GM13976 (cell line): ENCODE results near the gene JOSD2.

Source experiments
- DNase-seq: peaks from one replicate; pipeline ENCODE4 v3.0.0; 2012; ENCODE audit warnings: low spot score
- CTCF ChIP-seq: IDR thresholded peaks from 2 replicates; pipeline ENCODE4 v1.5.1; 2012; ENCODE audit warnings: borderline replicate concordance, mild to moderate bottlenecking; ENCODE audit not compliant: insufficient read depth; ENCODE audit errors: extremely low read depth, missing control alignments, control extremely low read depth
- in situ Hi-C: fragments of 300-500 bp; cut with MboI; formaldehyde crosslinking; loops from one replicate; pipeline ENCODE4 v1.12.0; 2022; ENCODE audit warnings: low sequenced_read_pairs, mixed read lengths, inconsistent platforms; ENCODE audit not compliant: unreplicated experiment

JOSD2 gene

GRCh38 chr19:50467566-50467965 lies 43.4 kb downstream of the JOSD2 start:
- in situ Hi-C loops, result no loop called here
- no peak for TF ChIP-seq CTCF
- no peak for DNase-seq

DNA sequence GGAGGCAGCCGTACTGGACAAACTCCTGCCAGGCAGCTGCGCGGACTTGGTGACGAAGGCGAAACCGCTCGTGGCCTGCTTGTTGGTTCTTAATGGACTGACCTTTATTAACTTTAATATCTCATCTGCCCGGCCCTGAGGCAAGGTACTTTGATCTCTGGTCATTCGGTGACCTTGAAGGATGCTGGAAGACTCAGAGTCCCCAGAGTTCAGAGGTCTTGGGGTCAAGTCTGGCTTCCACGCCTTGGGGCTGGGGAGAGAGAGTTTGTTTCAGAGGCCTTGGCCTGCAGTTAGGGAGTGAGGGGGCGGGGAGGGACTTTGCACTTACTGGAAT lies 44.3 kb downstream of the JOSD2 start:
- DNase-seq, result no peak
- in situ Hi-C loops, result no loop called here
- no peak for TF ChIP-seq CTCF

DNA sequence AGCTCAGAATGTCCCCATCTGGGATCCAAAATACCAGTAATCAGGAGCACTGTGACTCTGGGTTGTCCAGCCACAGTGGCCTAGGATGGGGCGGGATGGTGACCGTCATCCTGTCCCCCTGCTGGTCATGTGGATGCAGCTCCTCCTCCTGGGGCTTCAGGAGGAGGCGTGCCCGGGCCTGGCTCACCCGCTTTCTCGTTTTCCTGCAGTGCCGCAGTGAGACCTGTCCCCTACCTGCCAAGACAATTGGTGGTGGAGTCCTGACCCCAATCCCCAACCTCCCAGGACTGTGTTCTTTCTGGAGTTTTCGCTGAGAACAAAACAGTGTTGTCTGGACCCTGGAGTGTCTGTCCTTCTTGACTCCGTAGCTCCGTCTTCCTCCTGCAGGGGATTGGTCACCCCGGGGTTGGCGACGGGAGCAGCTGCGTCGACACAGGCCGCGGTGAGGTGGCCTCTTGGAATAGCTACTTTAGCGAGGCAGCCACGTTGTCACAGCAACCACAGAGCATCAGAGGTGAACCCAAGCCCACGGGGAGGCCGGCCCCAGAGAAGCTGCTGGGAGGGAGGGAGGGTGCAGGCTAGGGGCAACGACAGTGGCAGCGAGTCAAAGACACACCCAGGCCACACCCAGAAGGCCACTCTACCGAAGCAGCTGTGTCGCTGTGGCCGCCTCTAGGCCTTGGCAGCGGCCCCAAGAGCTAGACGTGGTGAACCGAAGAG lies 44.8 kb downstream of the JOSD2 start:
- in situ Hi-C loops, result no loop called here
- TF ChIP-seq CTCF, result no peak
- DNase-seq, result no peak

DNA sequence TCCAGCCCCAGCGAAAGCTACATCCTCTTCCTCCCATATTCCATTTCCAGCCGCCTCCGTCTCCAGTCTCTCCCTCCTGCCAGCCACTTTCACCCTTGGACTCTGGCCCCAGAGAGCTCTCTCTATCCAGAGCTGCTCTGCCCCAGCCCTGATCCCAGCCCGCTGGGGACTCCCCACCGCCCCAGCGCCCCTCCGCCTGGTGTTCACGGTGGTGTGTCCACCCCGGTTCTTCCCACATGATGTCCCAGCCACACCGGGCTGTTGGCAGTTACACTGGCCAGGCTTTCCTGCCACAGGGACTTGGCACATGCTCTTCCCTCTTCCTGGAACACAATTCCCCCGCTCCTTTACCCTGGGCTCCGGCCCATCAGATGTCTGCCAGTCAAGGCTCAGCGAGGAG lies 46.0 kb downstream of the JOSD2 start:
- TF ChIP-seq CTCF, result no peak
- in situ Hi-C loops, result loop anchor here (5.0 kb wide), 1 partner anchor 93 kb away; no protein-coding TSS in a partner anchor
- DNase-seq, result no peak

- in situ Hi-C loops, result loop anchor here (5.0 kb wide), 1 partner anchor 92 kb away; no protein-coding TSS in a partner anchor
- no peak for TF ChIP-seq CTCF
- DNase-seq, result no peak
Observed at GRCh38 chr19:50464348-50464747, 46.6 kb downstream of the JOSD2 start.

DNA sequence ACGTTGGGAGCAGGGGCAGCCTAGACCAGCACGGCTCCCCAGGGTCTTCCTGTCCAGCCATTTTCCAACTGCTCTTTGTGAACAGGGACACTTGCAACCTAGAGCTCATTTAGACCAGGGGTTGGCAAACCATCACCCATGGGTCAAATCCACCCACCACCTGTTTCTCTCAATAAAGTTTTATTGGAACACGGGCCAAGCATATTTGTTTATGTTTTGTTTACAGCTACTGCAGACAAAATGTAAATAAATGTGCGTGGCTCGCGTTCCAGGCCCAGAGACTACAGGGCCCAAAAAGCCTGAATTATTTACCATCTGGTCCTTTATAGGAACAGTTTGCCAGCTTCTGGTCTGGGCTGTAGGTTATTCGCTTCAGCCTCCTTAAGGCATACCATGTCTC lies 48.0 kb downstream of the JOSD2 start:
- no peak for DNase-seq
- TF ChIP-seq CTCF, result no peak
- in situ Hi-C loops, result loop anchor here (5.0 kb wide), 1 partner anchor 91 kb away; no protein-coding TSS in a partner anchor
